HepG2 (cell line): Measurements from ENCODE around the gene MRPL43. TPM values are rescaled to one million over a fixed set of nuclear protein-coding genes. Genes with fewer than 3 reads are reported as not detected.
A peak's percentile ranks its signal among the peaks of the same experiment; 100 is the strongest.

Experiments
- AGO1 ChIP-seq: fragments of 200-400 bp; formaldehyde crosslinking; IDR thresholded peaks from 2 replicates; pipeline ENCODE4 v1.6.1; 2017; ENCODE audit warnings: mild to moderate bottlenecking, low read depth, low read length, moderate library complexity; ENCODE audit not compliant: poor library complexity, severe bottlenecking
- CEBPB ChIP-seq: IDR thresholded peaks from 2 replicates; pipeline ENCODE4 v1.6.1; 2011; ENCODE audit warnings: low read depth, low read length, improper control_type of control experiment, borderline replicate concordance
- FOXA3 ChIP-seq: IDR thresholded peaks from 2 replicates; pipeline ENCODE4 v1.6.1; 2016; ENCODE audit warnings: missing genetic modification reagents, missing compliant biosample characterization
- FOXP1 ChIP-seq, 2 experiments: fragments of 450-650 bp in 1 of 2; IDR thresholded peaks; 2 replicates each; pipeline ENCODE4 v1.6.1; 2017 to 2018; ENCODE audit warnings: antibody characterized with exemption in 1 of 2
- KLF12 ChIP-seq: sonication (generic); formaldehyde crosslinking; IDR thresholded peaks from 2 replicates; pipeline ENCODE4 v1.4.0; 2020; ENCODE audit warnings: missing genetic modification reagents, borderline replicate concordance
- PAF1 ChIP-seq: IDR thresholded peaks from 2 replicates; pipeline ENCODE4 v1.6.1; 2016; ENCODE audit warnings: missing genetic modification reagents, missing compliant biosample characterization
- RFX1 ChIP-seq: fragments of 450-650 bp; IDR thresholded peaks from 2 replicates; pipeline ENCODE4 v1.6.1; 2017
- RFX3 ChIP-seq: IDR thresholded peaks from 2 replicates; pipeline ENCODE4 v1.6.1; 2016; ENCODE audit warnings: missing biosample characterization, missing genetic modification reagents
- SAP130 ChIP-seq: IDR thresholded peaks from 2 replicates; pipeline ENCODE4 v1.6.1; 2016; ENCODE audit warnings: low read depth
- SIX4 ChIP-seq: sonication (generic); formaldehyde crosslinking; IDR thresholded peaks from 2 replicates; pipeline ENCODE4 v1.4.0; 2020; ENCODE audit warnings: missing genetic modification reagents
- SKI ChIP-seq: fragments of 450-650 bp; IDR thresholded peaks from one replicate; pipeline ENCODE4 v1.6.1; 2018; ENCODE audit warnings: mild to moderate bottlenecking; ENCODE audit not compliant: partially characterized antibody
- TBX3 ChIP-seq: fragments of 450-650 bp; IDR thresholded peaks from 2 replicates; pipeline ENCODE4 v1.6.1; 2017; ENCODE audit warnings: antibody characterized with exemption, mild to moderate bottlenecking, inconsistent platforms, borderline replicate concordance
- THAP11 ChIP-seq: IDR thresholded peaks from 2 replicates; pipeline ENCODE4 v1.6.1; 2016; ENCODE audit warnings: missing biosample characterization, missing genetic modification reagents
- TP53 ChIP-seq: sonication (generic); formaldehyde crosslinking; conservative IDR thresholded peaks from 2 replicates; pipeline ENCODE4 v1.4.0; 2020; ENCODE audit warnings: missing genetic modification reagents
- ZC3H13 ChIP-seq: sonication (generic); formaldehyde crosslinking; IDR thresholded peaks from 2 replicates; pipeline ENCODE4 v1.8.1; 2023; ENCODE audit warnings: mild to moderate bottlenecking, missing genetic modification reagents, moderate library complexity
- ZNF274 ChIP-seq: sonication (generic); formaldehyde crosslinking; IDR thresholded peaks from 2 replicates; pipeline ENCODE4 v1.5.1; 2020; ENCODE audit warnings: mild to moderate bottlenecking, missing genetic modification reagents
- ZNF350 ChIP-seq: sonication (generic); formaldehyde crosslinking; IDR thresholded peaks from 2 replicates; pipeline ENCODE4 v1.4.0; 2020; ENCODE audit warnings: mild to moderate bottlenecking, low read depth, missing genetic modification reagents, borderline replicate concordance
- ZNF501 ChIP-seq: sonication (generic); formaldehyde crosslinking; IDR thresholded peaks from 2 replicates; pipeline ENCODE4 v1.5.1; 2020; ENCODE audit warnings: mild to moderate bottlenecking, moderate library complexity, missing genetic modification reagents
- ZNF552 ChIP-seq: sonication (generic); formaldehyde crosslinking; IDR thresholded peaks from 2 replicates; pipeline ENCODE4 v1.9.0; 2022; ENCODE audit warnings: missing genetic modification reagents, mild to moderate bottlenecking, borderline replicate concordance
- ZNF607 ChIP-seq: sonication (generic); formaldehyde crosslinking; IDR thresholded peaks from 2 replicates; pipeline ENCODE4 v1.5.1; 2020; ENCODE audit warnings: missing genetic modification reagents, mild to moderate bottlenecking, borderline replicate concordance
- ZNF766 ChIP-seq: sonication (generic); formaldehyde crosslinking; IDR thresholded peaks from 2 replicates; pipeline ENCODE4 v1.5.0; 2020; ENCODE audit warnings: missing genetic modification reagents, borderline replicate concordance
- polyA plus RNA-seq, 8 experiments: library from polyadenylated mRNA; depleted of rRNA in 3 of 8; stranded (reverse) in 7 of 8; unstranded in 1 of 8; fragments of >200 nt; fragmentation: Illumina TruSeq in 4 of 8; extraction: Trizol in 4 of 8; gene quantifications; 2 replicates each; pipeline versions ENCODE4 v1.2.1 to v1.2.3, GENCODE V29; 2011 to 2016; ENCODE audit warnings: low read depth in 4 of 8, missing spikeins in 1 of 8, mixed read lengths in 1 of 8; ENCODE audit not compliant: insufficient read depth in 1 of 8
- total RNA-seq, 5 experiments: library from RNA; depleted of rRNA; stranded (reverse); fragments of >200 nt; fragmentation: Illumina TruSeq; extraction: Trizol; gene quantifications; 2 replicates each; pipeline ENCODE4 v1.2.3, GENCODE V29; 2016; ENCODE audit warnings: low read depth in 1 of 5
- TF ChIP-seq, protein P1 (sequence below): sonication (generic); formaldehyde crosslinking; IDR thresholded peaks from 2 replicates; pipeline ENCODE4 v1.8.1; 2022; ENCODE audit warnings: mild to moderate bottlenecking, missing genetic modification reagents
- TF ChIP-seq, protein P2 (sequence below): IDR thresholded peaks from 2 replicates; pipeline ENCODE4 v1.6.1; 2016; ENCODE audit warnings: missing compliant biosample characterization, missing genetic modification reagents, borderline replicate concordance
- TF ChIP-seq, protein P3 (sequence below): sonication (generic); formaldehyde crosslinking; IDR thresholded peaks from 2 replicates; pipeline ENCODE4 v1.8.1; 2022; ENCODE audit warnings: low read depth, mild to moderate bottlenecking, missing genetic modification reagents

MRPL43 gene
- total and polyA plus RNA-seq, 2 of the 13 experiments (the other 11 are each of a cell fraction or from before 2014, with no cell fraction given) = 71.0 to 73.7 TPM

DNA sequence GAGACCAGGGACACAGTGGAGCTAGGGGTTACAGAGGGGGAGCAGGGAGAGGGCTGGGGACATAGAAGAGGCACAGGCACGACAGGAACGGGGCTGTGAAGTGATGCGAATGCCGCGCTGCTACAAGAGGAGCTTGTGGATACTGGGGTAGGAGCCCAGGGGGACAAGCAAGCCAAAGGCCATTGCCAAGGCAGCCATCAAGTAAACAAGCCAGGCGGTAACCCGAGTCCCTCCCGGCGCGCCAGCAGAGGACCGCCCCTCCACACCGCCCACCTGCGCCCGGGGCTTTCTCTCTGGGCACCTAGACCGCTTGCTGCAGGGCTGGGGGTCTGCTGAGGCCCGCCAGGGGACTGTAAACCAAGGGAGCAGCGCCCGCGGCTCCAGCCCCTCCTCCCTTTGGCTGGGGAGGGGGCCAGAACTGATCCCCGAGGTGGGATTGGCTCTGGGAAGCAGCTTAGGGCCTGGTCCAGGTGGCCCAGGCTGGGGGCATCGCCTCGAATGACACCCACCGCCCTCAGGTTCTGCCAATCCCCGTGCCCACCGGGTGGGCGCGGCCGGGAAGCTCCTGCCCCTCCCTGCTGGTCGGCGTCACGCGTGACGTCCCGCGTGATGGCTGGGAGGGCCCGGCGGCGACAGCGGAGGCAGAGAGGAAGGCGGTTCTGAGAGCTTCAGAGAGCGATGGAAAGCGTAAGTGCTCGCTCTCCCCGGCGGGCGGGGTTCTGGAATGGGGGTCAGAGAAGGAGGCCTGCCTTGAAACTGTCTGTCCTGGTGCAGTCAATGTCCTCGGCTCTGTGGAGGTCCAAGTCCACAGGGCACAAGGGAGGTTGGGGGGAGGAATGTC, 44.7 kb upstream of the MRPL43 start (continued):
- 0 out of 2 replicates have a peak, but pooled peaks have one; percentile 28 for TF ChIP-seq ZNF607 (CRISPR knock-in tag)
- 0 out of 2 replicates have a peak, but pooled peaks have one; percentile 35 for TF ChIP-seq ZNF552 (CRISPR knock-in tag)
- 0 out of 2 replicates have a peak, but pooled peaks have one; percentile 57 for TF ChIP-seq ZNF274 (CRISPR knock-in tag)
- no peak for TF ChIP-seq THAP11 (CRISPR knock-in tag)
- TF ChIP-seq SKI = peak; percentile 77
- TF ChIP-seq TBX3 = no peak
- TF ChIP-seq KLF12 (CRISPR knock-in tag) = 0 out of 2 replicates have a peak, but pooled peaks have one; percentile 42
- peak; percentile 61 for TF ChIP-seq AGO1
- TF ChIP-seq, protein P1, sequence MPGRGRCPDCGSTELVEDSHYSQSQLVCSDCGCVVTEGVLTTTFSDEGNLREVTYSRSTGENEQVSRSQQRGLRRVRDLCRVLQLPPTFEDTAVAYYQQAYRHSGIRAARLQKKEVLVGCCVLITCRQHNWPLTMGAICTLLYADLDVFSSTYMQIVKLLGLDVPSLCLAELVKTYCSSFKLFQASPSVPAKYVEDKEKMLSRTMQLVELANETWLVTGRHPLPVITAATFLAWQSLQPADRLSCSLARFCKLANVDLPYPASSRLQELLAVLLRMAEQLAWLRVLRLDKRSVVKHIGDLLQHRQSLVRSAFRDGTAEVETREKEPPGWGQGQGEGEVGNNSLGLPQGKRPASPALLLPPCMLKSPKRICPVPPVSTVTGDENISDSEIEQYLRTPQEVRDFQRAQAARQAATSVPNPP (CRISPR knock-in tag) = peak; percentile 54; the same call in 1 of the 2 replicates
- TF ChIP-seq SIX4 (CRISPR knock-in tag) = peak; percentile 79
- TF ChIP-seq, protein P2, sequence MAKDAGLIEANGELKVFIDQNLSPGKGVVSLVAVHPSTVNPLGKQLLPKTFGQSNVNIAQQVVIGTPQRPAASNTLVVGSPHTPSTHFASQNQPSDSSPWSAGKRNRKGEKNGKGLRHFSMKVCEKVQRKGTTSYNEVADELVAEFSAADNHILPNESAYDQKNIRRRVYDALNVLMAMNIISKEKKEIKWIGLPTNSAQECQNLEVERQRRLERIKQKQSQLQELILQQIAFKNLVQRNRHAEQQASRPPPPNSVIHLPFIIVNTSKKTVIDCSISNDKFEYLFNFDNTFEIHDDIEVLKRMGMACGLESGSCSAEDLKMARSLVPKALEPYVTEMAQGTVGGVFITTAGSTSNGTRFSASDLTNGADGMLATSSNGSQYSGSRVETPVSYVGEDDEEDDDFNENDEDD = 0 out of 2 replicates have a peak, but pooled peaks have one; percentile 14
- TF ChIP-seq ZC3H13 (CRISPR knock-in tag) = no peak
- peak; percentile 75 for TF ChIP-seq FOXA3 (CRISPR knock-in tag)
- TF ChIP-seq FOXP1 (IDR thresholded peaks at IDR 0.05) = no peak
- TF ChIP-seq FOXP1 (CRISPR knock-in tag; IDR thresholded peaks at IDR 0.05) = 0 out of 2 replicates have a peak, but pooled peaks have one; percentile 8
- no peak for TF ChIP-seq ZNF350 (CRISPR knock-in tag)
- peak; percentile 85 for TF ChIP-seq ZNF501 (CRISPR knock-in tag)
- TF ChIP-seq PAF1 = no peak
- peak; percentile 61; the same call in 1 of the 2 replicates for TF ChIP-seq SAP130 (CRISPR knock-in tag)
- no peak for TF ChIP-seq TP53 (CRISPR knock-in tag)
- TF ChIP-seq RFX1 = peak; percentile 69
- TF ChIP-seq CEBPB = no peak
- TF ChIP-seq ZNF766 = no peak
- TF ChIP-seq RFX3 = peak; percentile 54; the same call in 1 of the 2 replicates
- TF ChIP-seq, protein P3, sequence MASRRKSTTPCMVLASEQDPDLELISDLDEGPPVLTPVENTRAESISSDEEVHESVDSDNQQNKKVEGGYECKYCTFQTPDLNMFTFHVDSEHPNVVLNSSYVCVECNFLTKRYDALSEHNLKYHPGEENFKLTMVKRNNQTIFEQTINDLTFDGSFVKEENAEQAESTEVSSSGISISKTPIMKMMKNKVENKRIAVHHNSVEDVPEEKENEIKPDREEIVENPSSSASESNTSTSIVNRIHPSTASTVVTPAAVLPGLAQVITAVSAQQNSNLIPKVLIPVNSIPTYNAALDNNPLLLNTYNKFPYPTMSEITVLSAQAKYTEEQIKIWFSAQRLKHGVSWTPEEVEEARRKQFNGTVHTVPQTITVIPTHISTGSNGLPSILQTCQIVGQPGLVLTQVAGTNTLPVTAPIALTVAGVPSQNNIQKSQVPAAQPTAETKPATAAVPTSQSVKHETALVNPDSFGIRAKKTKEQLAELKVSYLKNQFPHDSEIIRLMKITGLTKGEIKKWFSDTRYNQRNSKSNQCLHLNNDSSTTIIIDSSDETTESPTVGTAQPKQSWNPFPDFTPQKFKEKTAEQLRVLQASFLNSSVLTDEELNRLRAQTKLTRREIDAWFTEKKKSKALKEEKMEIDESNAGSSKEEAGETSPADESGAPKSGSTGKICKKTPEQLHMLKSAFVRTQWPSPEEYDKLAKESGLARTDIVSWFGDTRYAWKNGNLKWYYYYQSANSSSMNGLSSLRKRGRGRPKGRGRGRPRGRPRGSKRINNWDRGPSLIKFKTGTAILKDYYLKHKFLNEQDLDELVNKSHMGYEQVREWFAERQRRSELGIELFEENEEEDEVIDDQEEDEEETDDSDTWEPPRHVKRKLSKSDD (CRISPR knock-in tag) = 0 out of 2 replicates have a peak, but pooled peaks have one; percentile 45
